ENCODE results near the gene WBP4.
"Not testable (repeated sequence)": the region's sequence is repeated elsewhere in the genome, so short reads cannot be mapped to it uniquely, and the experiment has no call there.

The WBP4 gene

GRCh38 chr13:41061075-41061913 is at the start of gene WBP4:
Gene WBP4, plus strand, starts transcription at chr13:41061509. Its CDS starts 165 bp downstream, at chr13:41061674.
- peak; percentile 79 for DNase-seq (ENCODE audit: low read depth)

- no peak for DNase-seq (ENCODE audit: low read depth)
These were observed 48.8 kb upstream of the WBP4 start for GRCh38 chr13:41012536-41012935.

GRCh38 chr13:41013835-41014234 is 47.5 kb upstream of the WBP4 start:
- DNase-seq (ENCODE audit: low read depth) = no peak

GRCh38 chr13:41015920-41016319 is 45.4 kb upstream of the WBP4 start:
- no peak for DNase-seq (ENCODE audit: low read depth)

GRCh38 chr13:41017159-41017558 is 44.1 kb upstream of the WBP4 start:
- no peak for DNase-seq (ENCODE audit: low read depth)

- no peak for DNase-seq (ENCODE audit: low read depth)
These were observed 43.3 kb upstream of the WBP4 start for GRCh38 chr13:41017817-41018601.

- DNase-seq (ENCODE audit: low read depth) = no peak
These were observed 42.7 kb upstream of the WBP4 start for GRCh38 chr13:41018602-41018948.

- DNase-seq (ENCODE audit: low read depth) = peak; percentile 15
These were observed 42.3 kb upstream of the WBP4 start, which contains the start of gene ELF1 for GRCh38 chr13:41019011-41019487. Gene ELF1, minus strand, starts transcription at chr13:41019316. Its CDS starts 37,262 bp downstream, at chr13:40982054.

GRCh38 chr13:41019578-41020347 is 41.5 kb upstream of the WBP4 start:
- DNase-seq (ENCODE audit: low read depth) = no peak

- no peak for DNase-seq (ENCODE audit: low read depth)
These were observed 35.8 kb upstream of the WBP4 start for GRCh38 chr13:41025518-41025917.

- DNase-seq (ENCODE audit: low read depth) = no peak
These were observed 34.5 kb upstream of the WBP4 start for GRCh38 chr13:41026788-41027187.

- no peak for DNase-seq (ENCODE audit: low read depth)
These were observed 33.3 kb upstream of the WBP4 start for GRCh38 chr13:41028051-41028450.

- no peak for DNase-seq (ENCODE audit: low read depth)
These were observed 31.7 kb upstream of the WBP4 start for GRCh38 chr13:41029629-41030028.

- DNase-seq (ENCODE audit: low read depth) = no peak
These were observed 28.5 kb upstream of the WBP4 start for GRCh38 chr13:41032691-41033376.

GRCh38 chr13:41034382-41034781 is 26.9 kb upstream of the WBP4 start:
- DNase-seq (ENCODE audit: low read depth) = no peak

GRCh38 chr13:41034881-41035280 is 26.4 kb upstream of the WBP4 start:
- no peak for DNase-seq (ENCODE audit: low read depth)

- not testable (repeated sequence) for DNase-seq (ENCODE audit: low read depth)
These were observed 24.8 kb upstream of the WBP4 start for GRCh38 chr13:41036557-41036956.

- DNase-seq (ENCODE audit: low read depth) = no peak
These were observed 21.6 kb upstream of the WBP4 start for GRCh38 chr13:41039746-41040145.

- DNase-seq (ENCODE audit: low read depth) = no peak
These were observed 20.6 kb upstream of the WBP4 start for GRCh38 chr13:41040584-41041334.

GRCh38 chr13:41042419-41042818 is 18.9 kb upstream of the WBP4 start:
- not testable (repeated sequence) for DNase-seq (ENCODE audit: low read depth)

- DNase-seq (ENCODE audit: low read depth) = no peak
These were observed 12.7 kb upstream of the WBP4 start for GRCh38 chr13:41048640-41049039.
